ENCODE results near the gene HELZ2.

DNA sequence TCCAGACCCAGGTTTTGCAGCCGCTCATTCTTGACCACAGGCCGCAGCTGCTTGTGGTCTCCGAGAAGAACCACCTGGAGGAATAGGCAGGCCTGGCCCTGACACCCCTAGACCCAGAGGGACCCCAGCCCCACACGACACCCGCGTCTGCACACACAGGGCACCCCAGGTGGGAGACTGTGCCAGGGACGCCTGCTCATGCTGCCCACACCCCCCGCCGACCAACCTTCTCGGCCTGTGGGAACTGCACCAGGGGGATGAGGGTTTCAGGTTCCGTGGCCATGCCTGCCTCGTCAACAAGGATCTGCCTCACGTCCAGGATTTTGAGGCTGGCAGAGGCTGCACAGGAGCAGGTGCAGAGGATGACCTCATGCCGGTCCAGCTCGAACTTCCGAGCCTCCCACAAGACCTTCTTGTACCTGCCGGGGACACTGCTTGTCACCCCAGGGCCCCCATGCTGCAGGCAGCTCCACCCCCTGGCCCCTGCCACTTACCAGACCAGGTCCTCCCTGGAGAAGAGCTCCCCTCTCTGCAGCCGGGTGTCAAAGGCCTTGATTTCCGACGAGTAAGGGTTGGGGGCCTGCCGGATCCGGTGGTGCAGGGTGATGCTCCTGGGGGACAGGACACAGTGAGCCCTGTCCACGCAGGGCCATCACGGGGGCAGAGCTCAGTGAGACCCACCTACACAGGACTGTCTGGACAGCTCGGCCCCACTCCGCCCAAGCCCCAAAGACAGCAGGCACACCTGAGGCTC, 13.0 kb downstream of the HELZ2 start:
- TF ChIP-seq ELF4 (IDR thresholded peaks at IDR 0.05) = no peak
- no peak for TF ChIP-seq ZNF384 (IDR thresholded peaks at IDR 0.05)
- no peak for TF ChIP-seq BHLHE40 (IDR thresholded peaks at IDR 0.05; ENCODE audit: borderline replicate concordance)
- TF ChIP-seq HDGF (IDR thresholded peaks at IDR 0.05; ENCODE audit: borderline replicate concordance) = no peak
- TF ChIP-seq SP1 (IDR thresholded peaks at IDR 0.05) = no peak
- no peak for TF ChIP-seq FOXM1 (IDR thresholded peaks at IDR 0.05; ENCODE audit: borderline replicate concordance)
